ENCODE data around the gene ZC3HAV1.

GRCh38 chr7:139046143-139046542 lies 63.4 kb downstream of the ZC3HAV1 start:
- TF ChIP-seq CTCF (IDR thresholded peaks at IDR 0.05) (no peak), POLR2A (IDR thresholded peaks at IDR 0.05) (no peak), EP300 (IDR thresholded peaks at IDR 0.05; ENCODE audit: low read depth) (no peak)
